GM21619 (cell line): ENCODE results near the gene PTPN23.
A peak's percentile ranks its signal among the peaks of the same experiment; 100 is the strongest.
"Not testable (repeated sequence)": the region's sequence is repeated elsewhere in the genome, so short reads cannot be mapped to it uniquely, and the experiment has no call there.

ENCODE experiments used
- ATAC-seq: cut with Tn5 transposase; IDR thresholded peaks from one replicate; pipeline ENCODE4 v1.9.1; 2021; ENCODE audit not compliant: unreplicated experiment

PTPN23 gene

GRCh38 chr3:47380601-47381316, at the start of gene PTPN23:
TSS of gene PTPN23 (plus strand) at chr3:47381021. CDS start at chr3:47381097, 76 bp downstream.
- peak; percentile 78 for ATAC-seq

GRCh38 chr3:47333907-47334306, 46.9 kb upstream of the PTPN23 start:
- ATAC-seq: no peak

GRCh38 chr3:47337656-47338055, 43.2 kb upstream of the PTPN23 start:
- ATAC-seq: no peak

GRCh38 chr3:47339951-47340350, 40.9 kb upstream of the PTPN23 start:
- no peak for ATAC-seq

- no peak for ATAC-seq
These were observed 40.0 kb upstream of the PTPN23 start for GRCh38 chr3:47340866-47341265.

- no peak for ATAC-seq
These were observed 38.7 kb upstream of the PTPN23 start for GRCh38 chr3:47342151-47342550.

GRCh38 chr3:47342812-47343211, 38.0 kb upstream of the PTPN23 start:
- ATAC-seq: no peak

GRCh38 chr3:47343471-47343971, 37.3 kb upstream of the PTPN23 start:
- no peak for ATAC-seq

- no peak for ATAC-seq
These were observed 35.9 kb upstream of the PTPN23 start for GRCh38 chr3:47344971-47345370.

- peak; percentile 81 for ATAC-seq
These were observed 33.5 kb upstream of the PTPN23 start for GRCh38 chr3:47347217-47347801.

GRCh38 chr3:47348411-47349154, 32.2 kb upstream of the PTPN23 start:
- ATAC-seq: no peak

- no peak for ATAC-seq
These were observed 25.8 kb upstream of the PTPN23 start for GRCh38 chr3:47355010-47355409.

GRCh38 chr3:47356201-47356600, 24.6 kb upstream of the PTPN23 start:
- no peak for ATAC-seq

GRCh38 chr3:47359323-47359722, 21.5 kb upstream of the PTPN23 start:
- ATAC-seq: no peak

- ATAC-seq: not testable (repeated sequence)
These were observed 20.7 kb upstream of the PTPN23 start for GRCh38 chr3:47360110-47360517.

- no peak for ATAC-seq
These were observed 18.1 kb upstream of the PTPN23 start for GRCh38 chr3:47362701-47363100.

GRCh38 chr3:47365213-47366153, 15.3 kb upstream of the PTPN23 start:
- ATAC-seq: no peak

GRCh38 chr3:47366833-47367232, 14.0 kb upstream of the PTPN23 start:
- ATAC-seq: no peak

GRCh38 chr3:47367631-47368030, 13.2 kb upstream of the PTPN23 start:
- no peak for ATAC-seq

GRCh38 chr3:47370020-47370419, 10.8 kb upstream of the PTPN23 start:
- ATAC-seq: not testable (repeated sequence)
